K562 (cell line): ENCODE results near the gene MT1E. TPM values are rescaled to one million over a fixed set of nuclear protein-coding genes. Genes with fewer than 3 reads are reported as not detected.

Experiments
- BACH1 ChIP-seq: fragments of 200-800 bp; sonication (Bioruptor generic); IDR thresholded peaks from 2 replicates; pipeline ENCODE4 v1.6.1; 2016; ENCODE audit warnings: missing genetic modification characterization, missing compliant biosample characterization
- DNMT1 ChIP-seq: fragments of 450-650 bp; IDR thresholded peaks from 2 replicates; pipeline ENCODE4 v1.6.1; 2016; ENCODE audit warnings: antibody characterized with exemption, mild to moderate bottlenecking
- DPF2 ChIP-seq: fragments of 450-650 bp; IDR thresholded peaks from 2 replicates; pipeline ENCODE4 v1.6.1; 2016
- EHMT2 ChIP-seq: fragments of 450-650 bp; IDR thresholded peaks from 2 replicates; pipeline ENCODE4 v1.6.1; 2018; ENCODE audit warnings: antibody characterized with exemption
- HDAC2 ChIP-seq: fragments of 450-650 bp; IDR thresholded peaks from 2 replicates; pipeline ENCODE4 v1.6.1; 2016; ENCODE audit warnings: mild to moderate bottlenecking
- JUND ChIP-seq, 2 experiments: IDR thresholded peaks; 2 replicates in 1 of 2; 3 replicates in 1 of 2; pipeline ENCODE4 v1.6.1; 2011; ENCODE audit warnings: borderline replicate concordance in 2 of 2, low read depth in 2 of 2, low read length in 2 of 2, improper control_type of control experiment in 1 of 2, missing biosample characterization in 1 of 2, missing genetic modification characterization in 1 of 2, missing genetic modification reagents in 1 of 2
- KAT8 ChIP-seq: fragments of 450-650 bp; IDR thresholded peaks from 2 replicates; pipeline ENCODE4 v1.6.1; 2016; ENCODE audit warnings: low read depth, mild to moderate bottlenecking
- KLF13 ChIP-seq: fragments of 450-650 bp; IDR thresholded peaks from 2 replicates; pipeline ENCODE4 v1.6.1; 2016; ENCODE audit warnings: missing genetic modification characterization, low read depth, mild to moderate bottlenecking, missing compliant biosample characterization, moderate library complexity, borderline replicate concordance
- NBN ChIP-seq: fragments of 450-650 bp; IDR thresholded peaks from 2 replicates; pipeline ENCODE4 v1.6.1; 2016; ENCODE audit warnings: low read depth, mild to moderate bottlenecking
- NFATC3 ChIP-seq: fragments of 450-650 bp; IDR thresholded peaks from 2 replicates; pipeline ENCODE4 v1.6.1; 2017; ENCODE audit warnings: mild to moderate bottlenecking
- NFYB ChIP-seq: IDR thresholded peaks from 2 replicates; pipeline ENCODE4 v1.6.1; 2011; ENCODE audit warnings: mild to moderate bottlenecking, moderate library complexity; ENCODE audit not compliant: insufficient read length; ENCODE audit errors: extremely low read depth
- RBBP5 ChIP-seq: fragments of 200-600 bp; sonication (generic); IDR thresholded peaks from 2 replicates; pipeline ENCODE4 v1.6.1; 2012; ENCODE audit warnings: borderline replicate concordance, mild to moderate bottlenecking, low read length, control low read depth, inconsistent platforms; ENCODE audit not compliant: insufficient read depth, poor library complexity, severe bottlenecking
- ZNF134 ChIP-seq: fragments of 250-450 bp; sonication (Bioruptor Pico); conservative IDR thresholded peaks from 2 replicates; pipeline ENCODE4 v1.4.0; 2020
- ZNF274 ChIP-seq: IDR thresholded peaks from 2 replicates; pipeline ENCODE4 v1.6.1; 2011; ENCODE audit warnings: low read depth, mild to moderate bottlenecking, low read length, moderate library complexity, borderline replicate concordance
- ZNF764 ChIP-seq: fragments of 250-450 bp; sonication (Bioruptor Pico); IDR thresholded peaks from 2 replicates; pipeline ENCODE4 v1.4.0; 2020; ENCODE audit warnings: low read depth, mild to moderate bottlenecking, moderate library complexity
- polyA plus RNA-seq, 8 experiments: library from polyadenylated mRNA; depleted of rRNA in 4 of 8; stranded (reverse) in 5 of 8; unstranded in 3 of 8; fragments of >200 nt; fragmentation: Nextera tagmentation in 2 of 8; fragmentation: Illumina TruSeq in 1 of 8; extraction: Ambion mirVana in 2 of 8; extraction: Trizol in 1 of 8; gene quantifications; 2 replicates each; pipeline versions ENCODE4 v1.2.1 to v1.2.3, GENCODE V29; 2011 to 2014; ENCODE audit warnings: inconsistent platforms in 1 of 8, missing spikeins in 1 of 8
- total RNA-seq, 7 experiments: library from RNA; depleted of rRNA in 6 of 7; stranded (reverse); fragments of >200 nt in 6 of 7; fragmentation: Illumina TruSeq in 2 of 7; extraction: Trizol in 2 of 7; gene quantifications; 2 replicates each; pipeline versions ENCODE4 v1.2.1 to v1.2.3, GENCODE V29; 2011 to 2021; ENCODE audit warnings: low replicate concordance in 1 of 7
- TF ChIP-seq, protein P1 (sequence below): sonication (generic); formaldehyde crosslinking; IDR thresholded peaks from 2 replicates; pipeline ENCODE4 v1.8.1; 2022; ENCODE audit warnings: missing genetic modification reagents
- TF ChIP-seq, protein P2 (sequence below), 2 experiments: fragments of 250-450 bp in 1 of 2; fragments of 450-650 bp in 1 of 2; sonication (Bioruptor Pico) in 1 of 2; IDR thresholded peaks; 2 replicates each; pipeline versions ENCODE4 v1.6.1 to v1.8.0; 2016 to 2021; ENCODE audit warnings: mild to moderate bottlenecking in 2 of 2, moderate library complexity in 2 of 2, missing compliant biosample characterization in 1 of 2, missing genetic modification characterization in 1 of 2
- TF ChIP-seq, protein P3 (sequence below), 2 experiments: IDR thresholded peaks; 2 replicates each; pipeline ENCODE4 v1.6.1; 2012; ENCODE audit warnings: improper control_type of control experiment in 2 of 2, low read depth in 2 of 2, low read length in 2 of 2, borderline replicate concordance in 1 of 2
- TF ChIP-seq, protein P4 (sequence below): fragments of 450-650 bp; formaldehyde crosslinking; IDR thresholded peaks from 2 replicates; pipeline ENCODE4 v1.4.0; 2022; ENCODE audit warnings: missing genetic modification characterization

The MT1E gene
- total and polyA plus RNA-seq, 9 of the 15 experiments (the other 6 are each of a cell fraction or from before 2014, with no cell fraction given), result 0.29 to 0.81 (median 0.46) TPM; not detected in 3

DNA sequence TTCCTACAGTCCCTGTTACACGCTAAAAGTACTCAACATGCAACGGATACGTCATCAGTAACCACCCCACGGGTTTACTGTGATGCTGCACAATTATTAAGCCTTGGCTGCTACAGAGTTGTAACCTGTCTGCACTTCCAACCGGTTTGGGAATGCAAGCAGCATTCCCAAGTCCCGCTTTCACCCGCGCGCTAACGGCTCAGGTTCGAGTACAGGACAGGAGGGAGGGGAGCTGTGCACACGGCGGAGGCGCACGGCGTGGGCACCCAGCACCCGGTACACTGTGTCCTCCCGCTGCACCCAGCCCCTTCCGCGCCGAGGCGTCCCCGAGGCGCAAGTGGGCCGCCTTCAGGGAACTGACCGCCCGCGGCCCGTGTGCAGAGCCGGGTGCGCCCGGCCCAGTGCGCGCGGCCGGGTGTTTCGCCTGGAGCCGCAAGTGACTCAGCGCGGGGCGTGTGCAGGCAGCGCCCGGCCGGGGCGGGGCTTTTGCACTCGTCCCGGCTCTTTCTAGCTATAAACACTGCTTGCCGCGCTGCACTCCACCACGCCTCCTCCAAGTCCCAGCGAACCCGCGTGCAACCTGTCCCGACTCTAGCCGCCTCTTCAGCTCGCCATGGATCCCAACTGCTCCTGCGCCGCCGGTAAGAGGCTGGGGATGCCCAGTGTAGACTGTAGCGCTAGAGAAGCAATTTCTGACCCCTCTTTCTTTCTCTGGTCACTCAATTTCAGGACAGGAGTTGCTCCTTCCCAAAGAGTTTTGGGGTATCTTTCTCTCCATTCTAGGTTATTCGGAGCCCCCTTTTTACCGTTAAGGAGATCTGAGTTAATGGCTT, 17.3 kb upstream of the MT1E start, which contains the start of gene MT2A (continued):
- no peak for TF ChIP-seq ZNF274
- TF ChIP-seq KLF13, result 0 out of 2 replicates have a peak, but pooled peaks have one; percentile 21
- TF ChIP-seq RBBP5, result no peak
- TF ChIP-seq ZNF764 (CRISPR knock-in tag), result no peak
- TF ChIP-seq EHMT2, result no peak
- TF ChIP-seq NBN, result no peak
- TF ChIP-seq, protein P1, sequence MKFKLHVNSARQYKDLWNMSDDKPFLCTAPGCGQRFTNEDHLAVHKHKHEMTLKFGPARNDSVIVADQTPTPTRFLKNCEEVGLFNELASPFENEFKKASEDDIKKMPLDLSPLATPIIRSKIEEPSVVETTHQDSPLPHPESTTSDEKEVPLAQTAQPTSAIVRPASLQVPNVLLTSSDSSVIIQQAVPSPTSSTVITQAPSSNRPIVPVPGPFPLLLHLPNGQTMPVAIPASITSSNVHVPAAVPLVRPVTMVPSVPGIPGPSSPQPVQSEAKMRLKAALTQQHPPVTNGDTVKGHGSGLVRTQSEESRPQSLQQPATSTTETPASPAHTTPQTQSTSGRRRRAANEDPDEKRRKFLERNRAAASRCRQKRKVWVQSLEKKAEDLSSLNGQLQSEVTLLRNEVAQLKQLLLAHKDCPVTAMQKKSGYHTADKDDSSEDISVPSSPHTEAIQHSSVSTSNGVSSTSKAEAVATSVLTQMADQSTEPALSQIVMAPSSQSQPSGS (CRISPR knock-in tag), result no peak
- TF ChIP-seq DPF2, result peak; percentile 32; the same call in 1 of the 2 replicates
- TF ChIP-seq, protein P2, sequence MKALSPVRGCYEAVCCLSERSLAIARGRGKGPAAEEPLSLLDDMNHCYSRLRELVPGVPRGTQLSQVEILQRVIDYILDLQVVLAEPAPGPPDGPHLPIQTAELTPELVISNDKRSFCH (CRISPR knock-in tag; IDR thresholded peaks at IDR 0.05), result no peak
- TF ChIP-seq, protein P2 (tag; IDR thresholded peaks at IDR 0.05), result peak; percentile 55; the same call in 1 of the 2 replicates
- TF ChIP-seq, protein P3, sequence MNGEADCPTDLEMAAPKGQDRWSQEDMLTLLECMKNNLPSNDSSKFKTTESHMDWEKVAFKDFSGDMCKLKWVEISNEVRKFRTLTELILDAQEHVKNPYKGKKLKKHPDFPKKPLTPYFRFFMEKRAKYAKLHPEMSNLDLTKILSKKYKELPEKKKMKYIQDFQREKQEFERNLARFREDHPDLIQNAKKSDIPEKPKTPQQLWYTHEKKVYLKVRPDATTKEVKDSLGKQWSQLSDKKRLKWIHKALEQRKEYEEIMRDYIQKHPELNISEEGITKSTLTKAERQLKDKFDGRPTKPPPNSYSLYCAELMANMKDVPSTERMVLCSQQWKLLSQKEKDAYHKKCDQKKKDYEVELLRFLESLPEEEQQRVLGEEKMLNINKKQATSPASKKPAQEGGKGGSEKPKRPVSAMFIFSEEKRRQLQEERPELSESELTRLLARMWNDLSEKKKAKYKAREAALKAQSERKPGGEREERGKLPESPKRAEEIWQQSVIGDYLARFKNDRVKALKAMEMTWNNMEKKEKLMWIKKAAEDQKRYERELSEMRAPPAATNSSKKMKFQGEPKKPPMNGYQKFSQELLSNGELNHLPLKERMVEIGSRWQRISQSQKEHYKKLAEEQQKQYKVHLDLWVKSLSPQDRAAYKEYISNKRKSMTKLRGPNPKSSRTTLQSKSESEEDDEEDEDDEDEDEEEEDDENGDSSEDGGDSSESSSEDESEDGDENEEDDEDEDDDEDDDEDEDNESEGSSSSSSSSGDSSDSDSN (IDR thresholded peaks at IDR 0.05; ENCODE audit: borderline replicate concordance in 1 of 2, low read depth in 2 of 2, low read length in 2 of 2), result peak in 1 of 2 experiments; percentile 80; a peak in 1 of 4 replicates
- TF ChIP-seq JUND (IDR thresholded peaks at IDR 0.05; ENCODE audit: borderline replicate concordance, low read depth, low read length), result peak; percentile 91
- TF ChIP-seq JUND (tag; IDR thresholded peaks at IDR 0.05; ENCODE audit: borderline replicate concordance, low read depth, low read length), result peak; percentile 85; the same call in 1 of the 3 replicates
- TF ChIP-seq KAT8, result no peak
- TF ChIP-seq, protein P4, sequence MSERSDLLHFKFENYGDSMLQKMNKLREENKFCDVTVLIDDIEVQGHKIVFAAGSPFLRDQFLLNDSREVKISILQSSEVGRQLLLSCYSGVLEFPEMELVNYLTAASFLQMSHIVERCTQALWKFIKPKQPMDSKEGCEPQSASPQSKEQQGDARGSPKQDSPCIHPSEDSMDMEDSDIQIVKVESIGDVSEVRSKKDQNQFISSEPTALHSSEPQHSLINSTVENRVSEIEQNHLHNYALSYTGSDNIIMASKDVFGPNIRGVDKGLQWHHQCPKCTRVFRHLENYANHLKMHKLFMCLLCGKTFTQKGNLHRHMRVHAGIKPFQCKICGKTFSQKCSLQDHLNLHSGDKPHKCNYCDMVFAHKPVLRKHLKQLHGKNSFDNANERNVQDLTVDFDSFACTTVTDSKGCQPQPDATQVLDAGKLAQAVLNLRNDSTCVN, result no peak
- TF ChIP-seq NFATC3, result no peak
- no peak for TF ChIP-seq DNMT1
- TF ChIP-seq NFYB, result no peak
- 0 out of 2 replicates have a peak, but pooled peaks have one; percentile 43 for TF ChIP-seq ZNF134 (CRISPR knock-in tag)
- TF ChIP-seq HDAC2, result 0 out of 2 replicates have a peak, but pooled peaks have one; percentile 11
- no peak for TF ChIP-seq BACH1 (tag)
